Right lobe of liver (tissue), 6 donors: ENCODE results near the gene ADAMTS16. TPM values are rescaled to one million over a fixed set of nuclear protein-coding genes. Genes with fewer than 3 reads are reported as not detected.

ENCODE experiments used
- ATAC-seq, 4 donors: fragments of 200-7000 bp; cut with Tn5 transposase; one replicate each; pipeline ENCODE4 v1.9.1; 2020; ENCODE audit warnings: mild to moderate bottlenecking in 4 of 4, moderate library complexity in 4 of 4
- DNase-seq, 3 donors: peaks; one replicate each; pipeline ENCODE4 v3.0.0-alpha.2; 2020
- H3K27ac ChIP-seq, 3 donors: fragments of 200-600 bp; one replicate each; pipeline ENCODE4 v1.8.0; 2022
- H3K27me3 ChIP-seq, 2 donors: fragments of 200-600 bp; one replicate each; pipeline ENCODE4 v1.8.0; 2022
- H3K36me3 ChIP-seq, 4 donors: fragments of 200-600 bp; sonication (generic) in 1 of 4; one replicate each; pipeline versions ENCODE4 v1.5.1 to v1.8.0; 2017 to 2022; ENCODE audit warnings: control low read depth in 1 of 4
- H3K4me1 ChIP-seq, 4 donors: fragments of 200-600 bp; sonication (generic) in 1 of 4; one replicate each; pipeline versions ENCODE4 v1.5.1 to v1.8.0; 2017 to 2022; ENCODE audit warnings: control low read depth in 1 of 4
- H3K4me3 ChIP-seq, 3 donors: fragments of 200-600 bp; one replicate each; pipeline ENCODE4 v1.8.0; 2022
- H3K9me3 ChIP-seq, 4 donors: fragments of 200-600 bp; sonication (generic) in 1 of 4; one replicate each; pipeline versions ENCODE4 v1.5.1 to v1.8.0; 2017 to 2022; ENCODE audit warnings: control low read depth in 1 of 4
- CTCF ChIP-seq, 4 donors: fragments of 200-600 bp in 3 of 4; fragments of 450-650 bp in 1 of 4; IDR thresholded peaks; one replicate each; pipeline versions ENCODE4 v1.5.1 to v1.8.0; 2016 to 2022; ENCODE audit warnings: antibody characterized with exemption in 4 of 4, mild to moderate bottlenecking in 2 of 4
- POLR2A ChIP-seq: fragments of 450-650 bp; IDR thresholded peaks from one replicate; pipeline ENCODE4 v1.6.1; 2017; ENCODE audit warnings: antibody characterized with exemption, mild to moderate bottlenecking
- WGBS: methylation state at CpG from one replicate; pipeline ENCODE4 v1.1.6; 2018; ENCODE audit warnings: low coverage, low lambda C conversion rate; ENCODE audit not compliant: insufficient coverage; ENCODE audit errors: missing lambda C conversion rate; 5-methylcytosine and 5-hydroxymethylcytosine counted together
- intact Hi-C, 2 donors: fragments of 100-400 bp; cut with DNase I; formaldehyde crosslinking; loops; one replicate each; pipeline versions ENCODE4 v1.11.2 to v1.14.1; 2022
- total RNA-seq, 6 experiments: library from RNA; depleted of rRNA in 2 of 6; stranded (reverse); fragments of >200 nt in 2 of 6; fragmentation: NEBNext Ultra II Directional in 3 of 6; extraction: Animal tissue kit (Norgen Biotek cat#: 25700) in 3 of 6; gene quantifications; one replicate each; pipeline versions ENCODE4 v1.1.0 to v1.2.4, GENCODE V29; 2016 to 2023
- donor health status: DM: no; HTN: yes; CAD: no.
- donor health status: DM: no; HTN: no; CAD: no.
- donor health status: DM: no; HTN: no; CAD: no.
- donor health status: DM: no; HTN: yes; CAD: no.
- donor health status: DM: no; HTN: yes; CAD: no.

Gene ADAMTS16
- total RNA-seq, 6 experiments from 2014 or later = not detected

DNA sequence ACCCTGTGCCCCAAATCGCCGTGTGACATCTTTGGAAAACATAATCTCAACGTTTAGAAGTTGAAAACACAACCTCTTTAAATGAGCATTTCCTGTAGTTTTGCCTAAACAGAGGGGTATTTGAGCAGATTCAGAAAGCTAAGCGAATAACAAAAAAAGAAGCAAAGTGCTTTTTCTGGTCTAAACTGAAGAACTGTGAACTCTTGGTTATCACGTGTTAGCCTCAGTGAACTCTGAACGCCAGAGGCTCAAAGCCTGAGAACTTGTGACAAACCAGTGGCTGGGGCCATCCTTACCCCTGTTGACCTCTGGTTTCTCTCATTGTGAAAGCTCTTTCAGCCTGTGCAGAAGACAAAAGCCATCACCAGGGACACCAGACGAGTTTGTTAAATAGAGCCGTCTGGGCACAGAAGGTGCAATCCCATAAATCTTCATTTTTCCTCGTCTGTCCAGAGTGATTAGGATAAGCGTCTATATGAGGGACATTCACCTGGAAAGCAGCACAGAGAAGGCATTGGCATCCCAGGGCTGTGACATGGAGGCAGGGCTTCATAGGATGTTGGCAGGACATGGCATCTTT lies 220.9 kb downstream of the ADAMTS16 start:
- intact Hi-C loops = no loop called here
- peak overlapping the region in 1 of 3 donors; percentile 14 for H3K27ac ChIP-seq
- WGBS = 21% methylated on average over 10 of the region's 10 CpGs
- no peaks in the 10 kb centered on the region for H3K9me3 ChIP-seq
- no peaks in the 10 kb centered on the region for H3K4me1 ChIP-seq
- DNase-seq (peak in 2 of 3 donors; percentile 31 to 65), ATAC-seq (peak; percentile 88 to 98 (median 94))
- no peaks in the 10 kb centered on the region for H3K36me3 ChIP-seq
- H3K27me3 ChIP-seq = no peaks in the 10 kb centered on the region
- no peak overlapping the region for H3K4me3 ChIP-seq
- TF ChIP-seq CTCF (IDR thresholded peaks at IDR 0.05) (no peak), POLR2A (no peak)

DNA sequence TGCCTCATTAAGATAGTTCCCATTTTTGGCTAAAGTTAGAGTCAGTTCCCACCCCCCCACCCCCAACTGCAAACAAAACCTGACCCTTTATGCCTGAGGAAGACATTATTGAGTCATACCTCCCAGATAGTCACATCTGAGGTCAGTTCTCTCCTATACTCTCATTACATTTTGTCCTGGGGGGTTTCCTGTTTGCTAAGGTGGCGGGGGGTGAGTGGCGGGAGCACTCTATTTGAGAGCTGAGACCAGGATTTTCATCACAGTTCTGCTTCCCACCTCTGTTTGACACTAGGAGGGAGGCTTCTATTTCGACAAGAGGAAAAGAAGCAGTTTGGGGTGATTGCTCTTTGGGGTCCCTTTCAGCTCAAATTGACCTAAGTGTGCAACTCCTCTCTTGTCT lies 222.9 kb downstream of the ADAMTS16 start:
- Histone ChIP-seq H3K4me1 (no peaks in the 10 kb centered on the region), H3K36me3 (no peaks in the 10 kb centered on the region), H3K9me3 (no peaks in the 10 kb centered on the region), H3K4me3 (no peak overlapping the region), H3K27me3 (no peaks in the 10 kb centered on the region), H3K27ac (no peak overlapping the region)
- peak in 2 of 4 donors; percentile 39 to 50 for ATAC-seq
- intact Hi-C loops = no loop called here
- TF ChIP-seq CTCF (IDR thresholded peaks at IDR 0.05) (no peak), POLR2A (no peak)
- 76% methylated on average over 2 of the region's 3 CpGs for WGBS
- DNase-seq = no peak

DNA sequence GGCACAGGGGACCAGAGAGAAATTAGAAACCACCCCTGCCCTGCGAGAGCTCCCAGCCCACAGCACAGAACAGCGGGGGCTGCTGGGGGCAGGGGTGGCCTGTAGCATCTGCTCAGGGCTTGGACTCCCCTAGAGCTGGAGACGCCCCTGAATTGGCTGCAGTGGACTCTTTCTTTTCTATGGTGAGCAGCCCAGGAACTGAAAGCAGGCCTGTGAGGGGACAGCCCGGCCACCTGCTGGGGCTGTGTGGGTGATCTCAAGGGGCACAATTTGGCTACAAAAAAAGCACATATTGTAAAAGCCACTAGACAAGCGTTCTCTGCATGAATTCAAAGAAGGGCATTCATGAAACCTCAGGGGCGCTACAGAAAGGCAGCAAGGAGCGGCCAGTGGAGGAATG lies 224.8 kb downstream of the ADAMTS16 start:
- ATAC-seq = no peak

DNA sequence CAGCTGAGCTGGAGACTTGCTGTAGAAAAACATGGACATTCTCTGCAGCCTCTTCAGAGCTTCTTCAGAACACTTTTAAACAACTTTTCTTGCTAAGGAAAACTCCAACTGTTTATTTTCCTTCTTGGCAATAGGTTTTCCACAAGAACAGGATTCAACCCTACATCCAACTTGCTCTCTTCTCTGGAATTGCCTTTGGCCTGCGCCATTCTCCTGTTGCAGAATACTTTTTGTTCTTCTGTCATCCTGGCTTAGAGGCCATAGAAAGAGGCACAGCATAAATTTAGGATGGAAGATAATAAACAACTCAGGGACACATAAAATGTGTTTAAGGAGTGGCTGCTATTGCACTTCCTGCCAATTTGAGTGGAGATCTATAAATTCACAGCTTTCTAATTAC lies 227.6 kb downstream of the ADAMTS16 start:
- H3K4me3 ChIP-seq = no peak overlapping the region
- H3K27me3 ChIP-seq = no peaks in the 10 kb centered on the region
- ATAC-seq (no peak), DNase-seq (no peak)
- H3K36me3 ChIP-seq = no peaks in the 10 kb centered on the region
- TF ChIP-seq POLR2A (no peak), CTCF (IDR thresholded peaks at IDR 0.05) (no peak)
- intact Hi-C loops = no loop called here
- 89% methylated on average over 1 of the region's 1 CpG for WGBS
- no peaks in the 10 kb centered on the region for H3K9me3 ChIP-seq
- peaks cover 0 to 15% (median 3%) of the 10 kb centered on the region in 4 donors for H3K4me1 ChIP-seq
- no peak overlapping the region for H3K27ac ChIP-seq

More for the DNA sequence above, 224.8 kb downstream of the ADAMTS16 start:
- WGBS = 84% methylated on average over 7 of the region's 7 CpGs
- Histone ChIP-seq H3K9me3 (no peaks in the 10 kb centered on the region), H3K36me3 (no peaks in the 10 kb centered on the region), H3K4me3 (no peak overlapping the region), H3K27ac (no peak overlapping the region), H3K27me3 (no peaks in the 10 kb centered on the region), H3K4me1 (peaks cover 0 to under 1% (median 0%) of the 10 kb centered on the region in 4 donors)
- no peak for DNase-seq
- intact Hi-C loops = no loop called here
- TF ChIP-seq CTCF (IDR thresholded peaks at IDR 0.05) (no peak), POLR2A (no peak)
